SK-N-SH treated with all-trans-retinoic acid at 6 μM for 48 hours (cell line): ENCODE measurements around the gene BIRC5.

ENCODE experiments used
- ATAC-seq: fragments of 200-7000 bp; cut with Tn5 transposase; 3 replicates; pipeline ENCODE4 v1.9.1; 2020; ENCODE audit warnings: mild to moderate bottlenecking, moderate library complexity
- ARNTL ChIP-seq: fragments of 450-650 bp; formaldehyde crosslinking; IDR thresholded peaks from 2 replicates; pipeline ENCODE4 v1.5.0; 2020; ENCODE audit warnings: low read depth, mild to moderate bottlenecking, moderate library complexity, borderline replicate concordance
- BACH2 ChIP-seq: fragments of 250-450 bp; sonication (Bioruptor Pico); IDR thresholded peaks from 2 replicates; pipeline ENCODE4 v1.9.0; 2021; ENCODE audit warnings: mild to moderate bottlenecking, borderline replicate concordance
- CSDC2 ChIP-seq: fragments of 250-450 bp; sonication (Bioruptor Pico); IDR thresholded peaks from 2 replicates; pipeline ENCODE4 v1.5.0; 2020; ENCODE audit warnings: mild to moderate bottlenecking, moderate library complexity
- ESRRG ChIP-seq: fragments of 250-450 bp; sonication (Bioruptor Pico); IDR thresholded peaks from 2 replicates; pipeline ENCODE4 v1.6.1; 2021; ENCODE audit warnings: mild to moderate bottlenecking
- GLIS3 ChIP-seq: fragments of 250-450 bp; sonication (Bioruptor Pico); IDR thresholded peaks from 2 replicates; pipeline ENCODE4 v1.5.0; 2020; ENCODE audit warnings: mild to moderate bottlenecking, moderate library complexity
- ISL1 ChIP-seq: fragments of 250-450 bp; sonication (Bioruptor Pico); IDR thresholded peaks from 2 replicates; pipeline ENCODE4 v2.1.2; 2022; ENCODE audit warnings: mild to moderate bottlenecking, moderate library complexity
- OSR1 ChIP-seq: fragments of 250-450 bp; sonication (Bioruptor Pico); IDR thresholded peaks from 2 replicates; pipeline ENCODE4 v1.8.0; 2022; ENCODE audit warnings: moderate library complexity, mild to moderate bottlenecking, inconsistent platforms
- PPARA ChIP-seq: fragments of 250-450 bp; sonication (Bioruptor Pico); IDR thresholded peaks from 2 replicates; pipeline ENCODE4 v1.5.0; 2020; ENCODE audit warnings: mild to moderate bottlenecking, borderline replicate concordance
- RARB ChIP-seq: fragments of 250-450 bp; sonication (Bioruptor Pico); IDR thresholded peaks from 2 replicates; pipeline ENCODE4 v1.8.0; 2021; ENCODE audit warnings: mild to moderate bottlenecking, moderate library complexity
- SNAI2 ChIP-seq: fragments of 250-450 bp; sonication (Bioruptor Pico); IDR thresholded peaks from 2 replicates; pipeline ENCODE4 v1.5.0; 2020; ENCODE audit warnings: mild to moderate bottlenecking, moderate library complexity
- TCF4 ChIP-seq: fragments of 250-450 bp; sonication (Bioruptor Pico); IDR thresholded peaks from 2 replicates; pipeline ENCODE4 v1.8.0; 2021; ENCODE audit warnings: mild to moderate bottlenecking, moderate library complexity, borderline replicate concordance
- TOX ChIP-seq: fragments of 250-450 bp; sonication (Bioruptor Pico); IDR thresholded peaks from 2 replicates; pipeline ENCODE4 v1.8.0; 2021; ENCODE audit warnings: mild to moderate bottlenecking, moderate library complexity, borderline replicate concordance
- ZC3H10 ChIP-seq: fragments of 250-450 bp; sonication (Bioruptor Pico); IDR thresholded peaks from 2 replicates; pipeline ENCODE4 v1.5.1; 2021; ENCODE audit warnings: mild to moderate bottlenecking, moderate library complexity
- ZFP3 ChIP-seq: fragments of 250-450 bp; sonication (Bioruptor Pico); IDR thresholded peaks from 2 replicates; pipeline ENCODE4 v1.5.0; 2020; ENCODE audit warnings: mild to moderate bottlenecking, moderate library complexity
- ZFP30 ChIP-seq: fragments of 450-650 bp; formaldehyde crosslinking; IDR thresholded peaks from 2 replicates; pipeline ENCODE4 v1.5.0; 2022; ENCODE audit warnings: mild to moderate bottlenecking, moderate library complexity
- ZNF565 ChIP-seq: fragments of 450-650 bp; formaldehyde crosslinking; conservative IDR thresholded peaks from 2 replicates; pipeline ENCODE4 v1.5.0; 2020; ENCODE audit warnings: low read depth, mild to moderate bottlenecking, moderate library complexity
- ZNF70 ChIP-seq: fragments of 450-650 bp; formaldehyde crosslinking; IDR thresholded peaks from 2 replicates; pipeline ENCODE4 v1.5.0; 2020; ENCODE audit warnings: mild to moderate bottlenecking, moderate library complexity
- ZNF8 ChIP-seq: fragments of 450-650 bp; formaldehyde crosslinking; IDR thresholded peaks from 2 replicates; pipeline ENCODE4 v1.5.0; 2020; ENCODE audit warnings: mild to moderate bottlenecking, moderate library complexity
- TF ChIP-seq, protein P1 (sequence below): fragments of 250-450 bp; sonication (Bioruptor Pico); IDR thresholded peaks from 2 replicates; pipeline ENCODE4 v1.8.0; 2021; ENCODE audit warnings: low read depth, mild to moderate bottlenecking, moderate library complexity, borderline replicate concordance
- TF ChIP-seq, protein P2 (sequence below): fragments of 250-450 bp; sonication (Bioruptor Pico); IDR thresholded peaks from 2 replicates; pipeline ENCODE4 v1.5.1; 2020; ENCODE audit warnings: low read depth, mild to moderate bottlenecking, moderate library complexity
- TF ChIP-seq, protein P3 (sequence below): fragments of 250-450 bp; sonication (Bioruptor Pico); IDR thresholded peaks from 2 replicates; pipeline ENCODE4 v1.5.1; 2021; ENCODE audit warnings: mild to moderate bottlenecking, moderate library complexity
- TF ChIP-seq, protein P4 (sequence below): fragments of 250-450 bp; sonication (Bioruptor Pico); IDR thresholded peaks from 2 replicates; pipeline ENCODE4 v1.8.0; 2020; ENCODE audit warnings: mild to moderate bottlenecking, moderate library complexity, borderline replicate concordance
- TF ChIP-seq, protein P5 (sequence below): fragments of 250-450 bp; sonication (Bioruptor Pico); IDR thresholded peaks from 2 replicates; pipeline ENCODE4 v1.5.0; 2020; ENCODE audit warnings: mild to moderate bottlenecking, moderate library complexity

Gene BIRC5

DNA sequence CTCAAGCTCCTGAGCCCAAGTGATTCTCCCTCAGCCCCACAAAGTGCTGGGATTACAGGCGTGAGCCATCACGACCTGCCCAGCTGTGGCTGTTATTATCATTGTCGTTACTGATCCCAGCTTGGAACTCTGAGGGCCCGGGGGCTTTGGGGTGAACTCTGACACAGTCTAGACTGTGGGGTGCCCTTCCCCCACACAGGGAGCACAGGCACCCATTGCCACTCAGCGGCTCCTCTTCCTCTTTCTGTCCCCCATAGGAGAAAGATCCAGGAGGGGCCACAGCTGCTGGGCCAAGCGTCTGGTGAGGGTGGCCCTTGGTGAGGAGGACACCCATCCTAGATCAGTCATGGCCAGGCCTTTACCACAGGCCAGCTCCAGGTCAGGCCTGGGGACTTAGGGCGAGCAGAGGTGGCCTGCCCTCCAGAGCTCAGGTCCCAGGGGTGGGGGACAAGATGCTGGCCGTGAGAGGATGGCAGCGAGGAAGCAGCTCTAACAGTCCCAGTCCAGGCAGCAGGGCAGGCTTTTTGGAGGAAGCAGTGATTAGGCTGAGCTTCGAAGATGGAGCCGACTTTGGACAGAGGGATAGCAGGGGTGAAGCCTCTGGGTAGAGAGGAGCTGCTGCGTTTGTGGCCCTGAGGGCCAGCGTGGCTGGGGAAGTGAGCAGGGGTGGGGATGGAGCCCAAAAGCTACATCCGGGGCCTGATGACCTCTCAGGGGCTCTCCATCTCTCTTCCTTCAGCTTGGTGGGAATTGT, 42.1 kb downstream of the BIRC5 start:
- ATAC-seq = no peak
- TF ChIP-seq ZNF70 (no peak), TOX (no peak), OSR1 (CRISPR knock-in tag) (no peak), SNAI2 (CRISPR knock-in tag) (no peak), ZC3H10 (CRISPR knock-in tag) (no peak), ARNTL (CRISPR knock-in tag) (no peak), TCF4 (no peak), ZNF8 (no peak), GLIS3 (no peak), RARB (CRISPR knock-in tag) (no peak), BACH2 (no peak), CSDC2 (CRISPR knock-in tag) (no peak), ZNF565 (CRISPR knock-in tag) (no peak)
- TF ChIP-seq, protein P1, sequence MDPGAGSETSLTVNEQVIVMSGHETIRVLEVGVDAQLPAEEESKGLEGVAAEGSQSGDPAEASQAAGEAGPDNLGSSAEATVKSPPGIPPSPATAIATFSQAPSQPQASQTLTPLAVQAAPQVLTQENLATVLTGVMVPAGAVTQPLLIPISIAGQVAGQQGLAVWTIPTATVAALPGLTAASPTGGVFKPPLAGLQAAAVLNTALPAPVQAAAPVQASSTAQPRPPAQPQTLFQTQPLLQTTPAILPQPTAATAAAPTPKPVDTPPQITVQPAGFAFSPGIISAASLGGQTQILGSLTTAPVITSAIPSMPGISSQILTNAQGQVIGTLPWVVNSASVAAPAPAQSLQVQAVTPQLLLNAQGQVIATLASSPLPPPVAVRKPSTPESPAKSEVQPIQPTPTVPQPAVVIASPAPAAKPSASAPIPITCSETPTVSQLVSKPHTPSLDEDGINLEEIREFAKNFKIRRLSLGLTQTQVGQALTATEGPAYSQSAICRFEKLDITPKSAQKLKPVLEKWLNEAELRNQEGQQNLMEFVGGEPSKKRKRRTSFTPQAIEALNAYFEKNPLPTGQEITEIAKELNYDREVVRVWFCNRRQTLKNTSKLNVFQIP (CRISPR knock-in tag) = no peak
- TF ChIP-seq, protein P2, sequence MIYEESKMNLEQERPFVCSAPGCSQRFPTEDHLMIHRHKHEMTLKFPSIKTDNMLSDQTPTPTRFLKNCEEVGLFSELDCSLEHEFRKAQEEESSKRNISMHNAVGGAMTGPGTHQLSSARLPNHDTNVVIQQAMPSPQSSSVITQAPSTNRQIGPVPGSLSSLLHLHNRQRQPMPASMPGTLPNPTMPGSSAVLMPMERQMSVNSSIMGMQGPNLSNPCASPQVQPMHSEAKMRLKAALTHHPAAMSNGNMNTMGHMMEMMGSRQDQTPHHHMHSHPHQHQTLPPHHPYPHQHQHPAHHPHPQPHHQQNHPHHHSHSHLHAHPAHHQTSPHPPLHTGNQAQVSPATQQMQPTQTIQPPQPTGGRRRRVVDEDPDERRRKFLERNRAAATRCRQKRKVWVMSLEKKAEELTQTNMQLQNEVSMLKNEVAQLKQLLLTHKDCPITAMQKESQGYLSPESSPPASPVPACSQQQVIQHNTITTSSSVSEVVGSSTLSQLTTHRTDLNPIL (CRISPR knock-in tag) = no peak
- TF ChIP-seq, protein P3, sequence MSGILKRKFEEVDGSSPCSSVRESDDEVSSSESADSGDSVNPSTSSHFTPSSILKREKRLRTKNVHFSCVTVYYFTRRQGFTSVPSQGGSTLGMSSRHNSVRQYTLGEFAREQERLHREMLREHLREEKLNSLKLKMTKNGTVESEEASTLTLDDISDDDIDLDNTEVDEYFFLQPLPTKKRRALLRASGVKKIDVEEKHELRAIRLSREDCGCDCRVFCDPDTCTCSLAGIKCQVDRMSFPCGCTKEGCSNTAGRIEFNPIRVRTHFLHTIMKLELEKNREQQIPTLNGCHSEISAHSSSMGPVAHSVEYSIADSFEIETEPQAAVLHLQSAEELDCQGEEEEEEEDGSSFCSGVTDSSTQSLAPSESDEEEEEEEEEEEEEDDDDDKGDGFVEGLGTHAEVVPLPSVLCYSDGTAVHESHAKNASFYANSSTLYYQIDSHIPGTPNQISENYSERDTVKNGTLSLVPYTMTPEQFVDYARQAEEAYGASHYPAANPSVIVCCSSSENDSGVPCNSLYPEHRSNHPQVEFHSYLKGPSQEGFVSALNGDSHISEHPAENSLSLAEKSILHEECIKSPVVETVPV (CRISPR knock-in tag) = no peak
- TF ChIP-seq, all 23 proteins: peak for 0

DNA sequence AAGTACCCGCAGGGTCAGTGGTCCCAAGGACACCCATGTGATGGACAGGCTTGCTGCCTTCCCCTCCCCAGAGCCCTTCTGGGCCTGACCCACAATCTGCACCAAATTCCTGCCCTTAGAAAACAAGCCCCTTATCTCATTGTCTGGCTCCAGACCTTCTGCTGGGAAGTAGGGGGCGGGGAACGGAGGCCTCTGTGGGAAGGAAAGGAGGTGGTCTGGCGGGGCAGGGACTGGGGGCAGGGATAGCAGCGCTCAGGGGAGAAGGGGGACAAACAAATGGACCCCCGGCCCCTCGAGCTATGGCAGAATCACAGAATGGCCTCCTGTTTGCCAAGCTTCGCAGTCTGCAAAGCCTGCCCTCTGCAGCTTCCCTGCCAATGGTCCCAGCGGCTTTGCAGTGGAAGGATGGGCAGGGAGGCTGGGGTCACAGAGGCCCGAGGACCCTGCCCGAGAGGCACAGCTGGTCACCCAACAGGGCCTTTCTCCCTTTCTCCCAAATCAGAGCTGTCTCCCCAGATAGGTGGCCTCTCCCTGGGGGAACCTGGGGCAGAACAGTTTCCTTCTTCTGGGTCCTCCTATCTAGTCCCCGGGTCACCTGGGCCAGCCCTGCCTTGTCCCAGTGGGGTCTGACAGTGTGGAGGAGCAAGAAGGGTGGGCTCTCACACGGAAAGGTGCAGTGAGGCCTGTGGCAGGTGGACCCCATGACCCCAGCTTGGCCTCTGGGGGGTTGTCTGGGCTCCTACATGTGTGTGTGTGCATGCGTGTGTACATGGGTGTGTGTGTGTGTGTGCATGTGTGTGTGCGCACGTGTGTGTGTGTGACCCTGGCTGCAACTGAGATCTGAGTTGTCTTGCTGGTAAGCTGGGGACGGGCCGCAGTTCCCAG, 42.9 kb downstream of the BIRC5 start:
- no peak for ATAC-seq
- TF ChIP-seq PPARA (CRISPR knock-in tag) (no peak), TCF4 (peak; percentile 61; the same call in 1 of the 2 replicates), ZC3H10 (CRISPR knock-in tag) (no peak), ZFP30 (no peak), ESRRG (CRISPR knock-in tag) (no peak), CSDC2 (CRISPR knock-in tag) (no peak), SNAI2 (CRISPR knock-in tag) (no peak), ZNF70 (peak; percentile 43; the same call in 1 of the 2 replicates), OSR1 (CRISPR knock-in tag) (no peak), ZNF8 (no peak), ARNTL (CRISPR knock-in tag) (no peak), ISL1 (no peak), ZFP3 (CRISPR knock-in tag) (peak; percentile 62)
- TF ChIP-seq, protein P4, sequence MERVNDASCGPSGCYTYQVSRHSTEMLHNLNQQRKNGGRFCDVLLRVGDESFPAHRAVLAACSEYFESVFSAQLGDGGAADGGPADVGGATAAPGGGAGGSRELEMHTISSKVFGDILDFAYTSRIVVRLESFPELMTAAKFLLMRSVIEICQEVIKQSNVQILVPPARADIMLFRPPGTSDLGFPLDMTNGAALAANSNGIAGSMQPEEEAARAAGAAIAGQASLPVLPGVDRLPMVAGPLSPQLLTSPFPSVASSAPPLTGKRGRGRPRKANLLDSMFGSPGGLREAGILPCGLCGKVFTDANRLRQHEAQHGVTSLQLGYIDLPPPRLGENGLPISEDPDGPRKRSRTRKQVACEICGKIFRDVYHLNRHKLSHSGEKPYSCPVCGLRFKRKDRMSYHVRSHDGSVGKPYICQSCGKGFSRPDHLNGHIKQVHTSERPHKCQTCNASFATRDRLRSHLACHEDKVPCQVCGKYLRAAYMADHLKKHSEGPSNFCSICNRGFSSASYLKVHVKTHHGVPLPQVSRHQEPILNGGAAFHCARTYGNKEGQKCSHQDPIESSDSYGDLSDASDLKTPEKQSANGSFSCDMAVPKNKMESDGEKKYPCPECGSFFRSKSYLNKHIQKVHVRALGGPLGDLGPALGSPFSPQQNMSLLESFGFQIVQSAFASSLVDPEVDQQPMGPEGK (CRISPR knock-in tag) = no peak
- TF ChIP-seq, protein P2 (CRISPR knock-in tag) = no peak
- TF ChIP-seq, protein P5, sequence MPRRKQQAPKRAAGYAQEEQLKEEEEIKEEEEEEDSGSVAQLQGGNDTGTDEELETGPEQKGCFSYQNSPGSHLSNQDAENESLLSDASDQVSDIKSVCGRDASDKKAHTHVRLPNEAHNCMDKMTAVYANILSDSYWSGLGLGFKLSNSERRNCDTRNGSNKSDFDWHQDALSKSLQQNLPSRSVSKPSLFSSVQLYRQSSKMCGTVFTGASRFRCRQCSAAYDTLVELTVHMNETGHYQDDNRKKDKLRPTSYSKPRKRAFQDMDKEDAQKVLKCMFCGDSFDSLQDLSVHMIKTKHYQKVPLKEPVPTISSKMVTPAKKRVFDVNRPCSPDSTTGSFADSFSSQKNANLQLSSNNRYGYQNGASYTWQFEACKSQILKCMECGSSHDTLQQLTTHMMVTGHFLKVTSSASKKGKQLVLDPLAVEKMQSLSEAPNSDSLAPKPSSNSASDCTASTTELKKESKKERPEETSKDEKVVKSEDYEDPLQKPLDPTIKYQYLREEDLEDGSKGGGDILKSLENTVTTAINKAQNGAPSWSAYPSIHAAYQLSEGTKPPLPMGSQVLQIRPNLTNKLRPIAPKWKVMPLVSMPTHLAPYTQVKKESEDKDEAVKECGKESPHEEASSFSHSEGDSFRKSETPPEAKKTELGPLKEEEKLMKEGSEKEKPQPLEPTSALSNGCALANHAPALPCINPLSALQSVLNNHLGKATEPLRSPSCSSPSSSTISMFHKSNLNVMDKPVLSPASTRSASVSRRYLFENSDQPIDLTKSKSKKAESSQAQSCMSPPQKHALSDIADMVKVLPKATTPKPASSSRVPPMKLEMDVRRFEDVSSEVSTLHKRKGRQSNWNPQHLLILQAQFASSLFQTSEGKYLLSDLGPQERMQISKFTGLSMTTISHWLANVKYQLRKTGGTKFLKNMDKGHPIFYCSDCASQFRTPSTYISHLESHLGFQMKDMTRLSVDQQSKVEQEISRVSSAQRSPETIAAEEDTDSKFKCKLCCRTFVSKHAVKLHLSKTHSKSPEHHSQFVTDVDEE = peak; percentile 84; the same call in 1 of the 2 replicates
- TF ChIP-seq, protein P3 (CRISPR knock-in tag) = no peak
- TF ChIP-seq, protein P1 (CRISPR knock-in tag) = no peak
